Measurements from ENCODE around the gene EPC2.

DNA sequence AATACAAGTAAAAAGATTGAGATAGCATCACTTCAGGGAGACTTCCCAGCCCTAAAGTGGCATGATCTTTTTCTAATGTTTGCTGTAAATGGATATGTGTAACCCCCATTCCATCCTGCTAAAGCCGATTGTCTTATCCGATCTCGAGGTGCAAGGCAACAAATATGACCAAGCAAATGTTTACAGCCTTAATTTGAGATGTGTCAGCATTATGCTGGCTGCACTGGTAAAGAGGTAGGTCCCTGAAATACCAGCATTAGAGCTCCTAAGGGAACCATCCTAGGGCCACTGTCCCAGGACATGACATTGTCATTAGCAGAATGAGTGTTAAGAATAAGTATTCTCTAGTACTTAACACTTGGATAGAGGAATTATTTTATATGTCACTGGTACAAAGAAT is 108.4 kb downstream of the EPC2 start:
- TF ChIP-seq, protein P1, sequence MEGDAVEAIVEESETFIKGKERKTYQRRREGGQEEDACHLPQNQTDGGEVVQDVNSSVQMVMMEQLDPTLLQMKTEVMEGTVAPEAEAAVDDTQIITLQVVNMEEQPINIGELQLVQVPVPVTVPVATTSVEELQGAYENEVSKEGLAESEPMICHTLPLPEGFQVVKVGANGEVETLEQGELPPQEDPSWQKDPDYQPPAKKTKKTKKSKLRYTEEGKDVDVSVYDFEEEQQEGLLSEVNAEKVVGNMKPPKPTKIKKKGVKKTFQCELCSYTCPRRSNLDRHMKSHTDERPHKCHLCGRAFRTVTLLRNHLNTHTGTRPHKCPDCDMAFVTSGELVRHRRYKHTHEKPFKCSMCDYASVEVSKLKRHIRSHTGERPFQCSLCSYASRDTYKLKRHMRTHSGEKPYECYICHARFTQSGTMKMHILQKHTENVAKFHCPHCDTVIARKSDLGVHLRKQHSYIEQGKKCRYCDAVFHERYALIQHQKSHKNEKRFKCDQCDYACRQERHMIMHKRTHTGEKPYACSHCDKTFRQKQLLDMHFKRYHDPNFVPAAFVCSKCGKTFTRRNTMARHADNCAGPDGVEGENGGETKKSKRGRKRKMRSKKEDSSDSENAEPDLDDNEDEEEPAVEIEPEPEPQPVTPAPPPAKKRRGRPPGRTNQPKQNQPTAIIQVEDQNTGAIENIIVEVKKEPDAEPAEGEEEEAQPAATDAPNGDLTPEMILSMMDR (IDR thresholded peaks at IDR 0.05; ENCODE audit: low read depth, low read length) = no peak
- TF ChIP-seq POLR2A (IDR thresholded peaks at IDR 0.05; ENCODE audit: extremely low read depth, insufficient read length) = no peak
- TF ChIP-seq, protein P2, sequence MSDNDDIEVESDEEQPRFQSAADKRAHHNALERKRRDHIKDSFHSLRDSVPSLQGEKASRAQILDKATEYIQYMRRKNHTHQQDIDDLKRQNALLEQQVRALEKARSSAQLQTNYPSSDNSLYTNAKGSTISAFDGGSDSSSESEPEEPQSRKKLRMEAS (IDR thresholded peaks at IDR 0.05; ENCODE audit: low read depth, low read length) = no peak
- TF ChIP-seq MYC (IDR thresholded peaks at IDR 0.05; ENCODE audit: low read depth, low read length) = no peak
